T-cell (primary cell): ENCODE measurements around the gene TSPEAR. TPM values are rescaled to one million over a fixed set of nuclear protein-coding genes. Genes with fewer than 3 reads are reported as not detected.

Experiments used
- ATAC-seq, 4 experiments: fragments of 200-7000 bp in 3 of 4; fragments of 150-1000 bp in 1 of 4; cut with Tn5 transposase; replicated peaks in 1 of 4; 1 replicate in 3 of 4; 2 replicates in 1 of 4; pipeline ENCODE4 v1.10.0; 2021; ENCODE audit warnings: moderate library complexity in 3 of 4, mild to moderate bottlenecking in 2 of 4, moderate number of reproducible peaks in 1 of 4
- CTCF ChIA-PET, 2 donors: fragments of 300-600 bp; sonication (Branson Sonifier 250); formaldehyde crosslinking; loops; one replicate each; lab custom pipeline; 2022; ENCODE audit warnings: antibody characterized with exemption in 2 of 2; lab: Charles Lee
- POLR2A ChIA-PET, 2 donors: fragments of 300-600 bp; sonication (Branson Sonifier 250); formaldehyde crosslinking; loops; one replicate each; lab custom pipeline; 2022; ENCODE audit warnings: antibody characterized with exemption in 2 of 2; lab: Charles Lee
- DNase-seq, 35 experiments: peaks; one replicate each; pipeline versions ENCODE4 v3.0.0 to v3.0.0-alpha.2; 2013 to 2023
- H3K27ac ChIP-seq: one replicate; pipeline ENCODE4 v1.5.1; 2013; ENCODE audit warnings: low read length
- H3K27me3 ChIP-seq, 2 experiments: replicated peaks in 1 of 2; 1 replicate in 1 of 2; 2 replicates in 1 of 2; pipeline versions ENCODE4 v1.6.1 to v1.7.0; 2013; ENCODE audit warnings: low read length in 1 of 2, mixed read lengths in 1 of 2; ENCODE audit not compliant: control insufficient read depth in 2 of 2, insufficient read depth in 2 of 2; ENCODE audit errors: extremely low read depth in 1 of 2
- H3K36me3 ChIP-seq, 2 donors: 1 replicate in 1 of 2; 2 replicates in 1 of 2; pipeline versions ENCODE4 v1.6.1 to v1.7.0; 2013; ENCODE audit warnings: low read length in 1 of 2; ENCODE audit not compliant: control insufficient read depth in 2 of 2, insufficient read depth in 1 of 2; ENCODE audit errors: extremely low read depth in 1 of 2
- H3K4me1 ChIP-seq, 2 experiments: 1 replicate in 1 of 2; 2 replicates in 1 of 2; pipeline versions ENCODE4 v1.6.1 to v1.7.0; 2013; ENCODE audit warnings: low read length in 2 of 2, mixed read lengths in 1 of 2; ENCODE audit not compliant: insufficient read depth in 2 of 2, control insufficient read depth in 1 of 2; ENCODE audit errors: extremely low read depth in 1 of 2
- H3K4me3 ChIP-seq, 2 donors: 1 replicate in 1 of 2; 2 replicates in 1 of 2; pipeline versions ENCODE4 v1.5.1 to v1.7.0; 2013; ENCODE audit warnings: mild to moderate bottlenecking in 2 of 2, low read length in 1 of 2, moderate library complexity in 1 of 2; ENCODE audit not compliant: control insufficient read depth in 1 of 2; ENCODE audit errors: extremely low read depth in 1 of 2
- H3K9me3 ChIP-seq: 2 replicates; pipeline ENCODE4 v1.7.0; 2013
- H3K27ac Mint-ChIP-seq, 2 donors: one replicate each; pipeline ENCODE4 v1.8.0; 2020 to 2021; ENCODE audit warnings: mild to moderate bottlenecking in 2 of 2, mixed read lengths in 2 of 2
- H3K27me3 Mint-ChIP-seq, 2 donors: one replicate each; pipeline ENCODE4 v1.8.0; 2021 to 2022; ENCODE audit warnings: mixed read lengths in 2 of 2
- H3K36me3 Mint-ChIP-seq: one replicate; pipeline ENCODE4 v1.8.0; 2021; ENCODE audit warnings: mixed read lengths
- H3K4me1 Mint-ChIP-seq, 3 donors: one replicate each; pipeline ENCODE4 v1.8.0; 2020 to 2022; ENCODE audit warnings: mixed read lengths in 3 of 3, mild to moderate bottlenecking in 1 of 3
- H3K4me3 Mint-ChIP-seq, 3 donors: one replicate each; pipeline ENCODE4 v1.8.0; 2020 to 2022; ENCODE audit warnings: mild to moderate bottlenecking in 3 of 3, mixed read lengths in 3 of 3, moderate library complexity in 3 of 3
- H3K9me3 Mint-ChIP-seq, 3 donors: one replicate each; pipeline ENCODE4 v1.8.0; 2020 to 2022; ENCODE audit warnings: mixed read lengths in 3 of 3
- WGBS: methylation state at CpG from one replicate; pipeline ENCODE4 v1.1.5; 2013; ENCODE audit warnings: missing lambda C conversion rate; ENCODE audit not compliant: insufficient coverage; 5-methylcytosine and 5-hydroxymethylcytosine counted together
- total RNA-seq, 35 experiments: library from RNA in 6 of 35; stranded (reverse) in 6 of 35; fragments of 120-200 nt in 1 of 35; gene quantifications; one replicate each; pipeline versions ENCODE4 v1.2.1 to v1.2.4 and lab custom pipeline; 2013 to 2026

TSPEAR gene
- total RNA-seq, 5 donors from 2014 or later (not counting 1 experiment from before 2014, with no cell fraction given) = not detected

DNA sequence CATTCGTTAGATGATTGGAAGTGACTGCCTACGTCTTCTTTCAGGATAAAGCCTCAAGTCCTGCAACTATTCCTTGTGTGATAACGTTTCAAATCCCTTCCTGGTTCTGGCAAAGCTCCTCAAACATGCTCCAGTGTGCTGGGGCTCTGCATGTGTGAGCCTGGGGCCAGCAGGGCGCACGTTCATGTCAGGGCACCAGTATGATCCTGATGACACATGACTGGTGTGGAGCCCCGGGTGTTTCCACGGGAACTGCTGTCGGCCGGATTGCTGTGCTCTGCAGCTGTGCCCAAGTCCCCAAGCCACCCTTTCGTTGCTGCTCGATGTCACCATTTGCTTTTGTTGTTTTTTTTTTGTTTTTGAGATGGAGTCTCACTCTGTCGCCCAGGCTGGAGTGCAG, 192.7 kb downstream of the TSPEAR start:
- H3K4me3 Mint-ChIP-seq = no peak overlapping the region
- H3K9me3 Mint-ChIP-seq = no peaks in the 10 kb centered on the region
- no peaks in the 10 kb centered on the region for H3K4me1 ChIP-seq
- H3K27ac ChIP-seq = no peak overlapping the region
- H3K27me3 ChIP-seq = peaks cover 0 to 20% of the 10 kb centered on the region in 2 experiments
- H3K27ac Mint-ChIP-seq = no peak overlapping the region
- H3K27me3 Mint-ChIP-seq = no peaks in the 10 kb centered on the region
- H3K36me3 Mint-ChIP-seq = no peaks in the 10 kb centered on the region
- ATAC-seq = no peak
- ChIA-PET POLR2A (interaction anchor here in 1 of 2 donors (0.7 kb wide), 1 partner anchor 121 kb away, joined by 3 read pairs; no protein-coding TSS in a partner anchor), CTCF (interaction anchor here in 1 of 2 donors (1.3 kb wide), 1 partner anchor 224 kb away, joined by 5 read pairs; no protein-coding TSS in a partner anchor)
- DNase-seq = no peak
- H3K36me3 ChIP-seq = no peaks in the 10 kb centered on the region
- no peaks in the 10 kb centered on the region for H3K9me3 ChIP-seq
- no peaks in the 10 kb centered on the region for H3K4me1 Mint-ChIP-seq
- H3K4me3 ChIP-seq = no peak overlapping the region
- 89% methylated on average over 9 of the region's 12 CpGs for WGBS

DNA sequence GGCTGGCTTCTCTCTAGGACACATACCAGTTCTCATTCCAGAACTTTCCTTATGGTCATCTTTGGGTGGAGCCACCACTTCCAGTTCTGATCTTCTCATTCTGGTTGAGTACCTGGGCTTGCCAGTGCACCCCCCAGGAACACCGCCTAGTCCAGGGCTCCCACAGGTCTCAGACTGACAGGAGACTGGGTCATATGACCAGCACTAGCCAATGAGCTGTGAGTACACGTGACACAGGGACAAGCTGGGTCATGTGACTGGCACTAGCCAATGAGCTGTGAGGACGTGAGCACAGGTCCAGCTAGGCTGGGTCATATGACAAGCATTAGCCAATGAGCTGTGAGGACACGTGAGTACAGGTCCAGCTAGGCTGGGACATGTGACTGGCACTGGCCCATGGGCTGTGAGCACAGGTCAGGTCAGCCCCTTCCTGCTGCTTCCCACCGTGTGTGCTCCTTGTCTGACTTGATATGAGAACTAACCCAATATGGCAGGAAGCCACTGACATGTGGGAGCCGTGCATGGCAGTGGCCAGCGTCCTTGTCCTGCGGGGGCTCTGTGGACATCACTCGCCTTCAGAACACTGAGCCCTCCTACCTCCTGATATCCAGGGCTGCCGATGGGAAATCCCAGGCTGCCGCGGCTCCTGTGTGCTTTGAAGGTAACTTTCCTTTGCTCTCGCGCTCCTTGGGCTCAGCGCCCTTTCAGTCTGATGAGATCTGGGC, 194.0 kb downstream of the TSPEAR start:
- H3K4me3 Mint-ChIP-seq = no peak overlapping the region
- H3K27me3 Mint-ChIP-seq = no peaks in the 10 kb centered on the region
- Histone ChIP-seq H3K27me3 (peaks cover 0 to 20% of the 10 kb centered on the region in 2 experiments), H3K9me3 (no peaks in the 10 kb centered on the region), H3K27ac (no peak overlapping the region), H3K4me1 (no peaks in the 10 kb centered on the region), H3K4me3 (no peak overlapping the region), H3K36me3 (no peaks in the 10 kb centered on the region)
- POLR2A ChIA-PET = no interaction called here
- ATAC-seq = no peak
- 73% methylated on average over 9 of the region's 15 CpGs for WGBS
- no peak overlapping the region for H3K27ac Mint-ChIP-seq
- DNase-seq = no peak
- H3K4me1 Mint-ChIP-seq = no peaks in the 10 kb centered on the region
- H3K9me3 Mint-ChIP-seq = no peaks in the 10 kb centered on the region
- CTCF ChIA-PET = interaction anchor here in 1 of 2 donors (1.3 kb wide), 1 partner anchor 225 kb away, joined by 5 read pairs; no protein-coding TSS in a partner anchor
- H3K36me3 Mint-ChIP-seq = no peaks in the 10 kb centered on the region

DNA sequence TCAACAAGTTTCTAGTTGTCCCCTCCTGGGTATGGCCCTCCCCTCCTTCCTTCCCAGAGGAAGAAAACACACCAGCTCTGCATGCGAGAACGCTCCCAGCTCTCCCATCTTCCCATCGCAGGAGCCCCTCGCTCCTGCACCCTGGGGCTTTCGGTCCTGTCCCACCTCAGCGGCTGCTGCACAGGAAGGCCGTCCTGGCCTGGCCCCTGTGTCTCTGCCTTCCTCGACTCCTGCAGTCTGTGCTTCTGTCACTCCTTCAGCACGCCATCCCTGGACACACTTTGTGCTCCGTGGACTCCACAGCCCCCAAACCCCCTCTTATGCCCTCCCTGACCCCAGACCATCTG, 194.6 kb downstream of the TSPEAR start:
- H3K4me1 Mint-ChIP-seq = no peaks in the 10 kb centered on the region
- H3K9me3 Mint-ChIP-seq = no peaks in the 10 kb centered on the region
- ChIA-PET POLR2A (no interaction called here), CTCF (no interaction called here)
- no peak overlapping the region for H3K27ac Mint-ChIP-seq
- H3K4me3 ChIP-seq = no peak overlapping the region
- no peaks in the 10 kb centered on the region for H3K4me1 ChIP-seq
- no peaks in the 10 kb centered on the region for H3K27me3 Mint-ChIP-seq
- H3K27me3 ChIP-seq = peaks cover 0 to 20% of the 10 kb centered on the region in 2 experiments
- H3K4me3 Mint-ChIP-seq = no peak overlapping the region
- H3K36me3 ChIP-seq = no peaks in the 10 kb centered on the region
- DNase-seq (no peak), ATAC-seq (no peak)
- WGBS = 83% methylated on average over 7 of the region's 10 CpGs
- H3K9me3 ChIP-seq = no peaks in the 10 kb centered on the region
- no peaks in the 10 kb centered on the region for H3K36me3 Mint-ChIP-seq
- H3K27ac ChIP-seq = no peak overlapping the region

DNA sequence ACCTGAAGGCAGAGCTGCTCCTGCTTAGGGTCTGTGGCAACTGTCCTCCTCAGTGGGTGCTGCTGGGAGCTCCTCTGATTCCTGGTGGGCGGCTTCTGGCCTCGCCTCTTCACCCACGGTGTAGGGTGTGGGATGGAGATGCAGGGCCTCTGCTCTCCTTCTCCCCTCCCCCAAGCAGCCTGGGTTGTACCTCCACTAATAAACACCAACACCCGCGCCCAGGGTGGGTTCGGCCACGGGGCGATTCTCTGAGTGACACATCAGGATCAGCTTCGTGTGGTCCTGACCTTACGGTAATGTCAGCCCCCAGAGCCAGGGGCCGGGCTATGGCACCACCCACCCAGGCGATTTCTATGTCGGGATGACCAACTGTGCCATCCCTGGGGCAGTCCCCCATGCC, 195.0 kb downstream of the TSPEAR start:
- no peak overlapping the region for H3K27ac Mint-ChIP-seq

DNA sequence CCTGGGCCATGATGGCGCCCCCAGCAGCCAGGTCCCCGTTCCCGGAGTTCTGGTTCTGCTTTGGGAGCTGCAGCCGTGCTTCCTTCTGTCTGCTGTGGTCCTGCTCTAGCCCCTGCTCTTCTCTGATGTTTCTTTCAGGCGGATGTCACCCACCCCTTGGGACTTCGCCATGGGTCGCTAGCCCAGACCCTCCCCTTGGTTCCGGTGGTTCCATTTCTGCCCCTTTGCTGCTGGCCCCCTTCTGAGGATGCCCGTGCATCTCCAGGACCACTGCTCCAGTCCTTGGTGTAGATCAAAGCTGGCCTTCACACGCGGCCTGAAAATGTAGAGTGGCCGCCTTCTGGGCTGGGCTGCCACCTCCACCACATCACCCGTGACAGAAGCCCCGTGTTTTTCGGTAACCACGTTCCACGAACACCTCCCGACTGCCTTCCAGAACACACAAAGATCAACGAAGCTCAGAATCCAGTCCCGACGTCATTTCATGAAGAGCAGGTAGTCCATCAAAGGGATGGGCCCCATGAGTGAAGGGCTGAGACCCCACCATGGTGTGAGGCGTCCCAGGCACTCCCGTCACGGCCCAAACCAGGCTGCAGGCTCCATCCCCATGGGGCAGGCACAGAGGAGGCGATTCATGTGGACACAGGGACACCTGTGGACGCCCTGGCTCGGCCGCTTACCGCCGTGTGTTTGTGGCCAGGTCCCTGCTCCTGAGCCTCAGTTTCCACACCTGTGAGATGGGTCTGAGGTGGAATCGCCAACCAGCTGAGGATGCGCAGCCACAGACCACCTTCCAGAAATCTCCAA, 195.8 kb downstream of the TSPEAR start:
- Histone ChIP-seq H3K27me3 (peaks cover 0 to 10% of the 10 kb centered on the region in 2 experiments), H3K4me1 (peaks cover 0 to 6% of the 10 kb centered on the region in 2 experiments), H3K4me3 (no peak overlapping the region), H3K27ac (no peak overlapping the region), H3K36me3 (no peaks in the 10 kb centered on the region), H3K9me3 (no peaks in the 10 kb centered on the region)
- CTCF ChIA-PET = no interaction called here
- Mint-ChIP-seq H3K36me3 (no peaks in the 10 kb centered on the region), H3K27ac (no peak overlapping the region), H3K27me3 (no peaks in the 10 kb centered on the region), H3K4me3 (no peak overlapping the region), H3K4me1 (peaks cover 0 to 4% (median 4%) of the 10 kb centered on the region in 3 donors), H3K9me3 (no peaks in the 10 kb centered on the region)
- no peak for DNase-seq
- POLR2A ChIA-PET = no interaction called here
- ATAC-seq = no peak
- WGBS = 83% methylated on average over 25 of the region's 32 CpGs

More for the DNA sequence above, 195.0 kb downstream of the TSPEAR start:
- ATAC-seq (no peak), DNase-seq (no peak)
- Histone ChIP-seq H3K4me1 (no peaks in the 10 kb centered on the region), H3K36me3 (no peaks in the 10 kb centered on the region), H3K27ac (no peak overlapping the region), H3K27me3 (peaks cover 0 to 17% of the 10 kb centered on the region in 2 experiments), H3K9me3 (no peaks in the 10 kb centered on the region), H3K4me3 (no peak overlapping the region)
- Mint-ChIP-seq H3K4me3 (no peak overlapping the region), H3K4me1 (peaks cover 0 to 1% (median 0%) of the 10 kb centered on the region in 3 donors), H3K9me3 (no peaks in the 10 kb centered on the region), H3K36me3 (no peaks in the 10 kb centered on the region), H3K27me3 (no peaks in the 10 kb centered on the region)
- POLR2A ChIA-PET = no interaction called here
- 87% methylated on average over 10 of the region's 13 CpGs for WGBS
- CTCF ChIA-PET = no interaction called here

DNA sequence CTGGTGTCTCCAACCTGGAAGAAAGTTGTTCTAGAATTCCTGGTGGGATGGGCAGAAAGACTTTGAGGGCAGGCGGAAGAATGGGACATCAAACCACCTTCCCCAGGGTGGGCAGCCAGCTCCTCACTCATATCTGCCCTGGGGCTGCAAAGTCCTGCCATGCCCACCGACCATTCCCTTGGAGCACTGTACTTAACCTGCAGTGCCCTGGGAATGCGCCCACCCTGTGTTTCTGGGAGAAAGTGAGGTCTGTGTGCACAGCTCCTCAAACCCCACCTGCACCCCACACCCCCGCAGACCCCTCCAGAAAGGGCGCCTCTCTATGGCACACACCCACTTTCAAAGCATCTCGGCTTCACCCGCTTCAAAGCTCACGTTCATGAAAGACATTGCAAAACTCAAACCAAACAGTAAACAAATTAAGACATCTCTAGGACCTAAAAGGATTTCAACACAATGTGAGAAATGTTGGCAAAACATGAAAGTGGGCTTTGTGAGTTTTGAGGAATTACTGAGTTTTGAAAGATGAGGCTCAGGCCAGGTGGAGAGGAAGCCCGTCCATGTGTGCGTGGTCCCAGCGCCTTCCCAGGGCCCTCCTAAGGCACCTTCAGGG, 196.5 kb downstream of the TSPEAR start:
- Histone ChIP-seq H3K9me3 (no peaks in the 10 kb centered on the region), H3K27ac (no peak overlapping the region), H3K4me3 (no peak overlapping the region), H3K27me3 (peaks cover 0 to 11% of the 10 kb centered on the region in 2 experiments), H3K4me1 (peaks cover 0 to 13% of the 10 kb centered on the region in 2 experiments), H3K36me3 (no peaks in the 10 kb centered on the region)
- POLR2A ChIA-PET = no interaction called here
- H3K36me3 Mint-ChIP-seq = no peaks in the 10 kb centered on the region
- H3K4me3 Mint-ChIP-seq = no peak overlapping the region
- DNase-seq (no peak), ATAC-seq (no peak)
- H3K27me3 Mint-ChIP-seq = no peaks in the 10 kb centered on the region
- WGBS = 77% methylated on average over 9 of the region's 11 CpGs
- CTCF ChIA-PET = interaction anchor here in 1 of 2 donors (0.6 kb wide), 1 partner anchor 1756 kb away, joined by 4 read pairs; no protein-coding TSS in a partner anchor
- peaks cover 0 to 6% (median 4%) of the 10 kb centered on the region in 3 donors for H3K4me1 Mint-ChIP-seq
- no peak overlapping the region for H3K27ac Mint-ChIP-seq
- H3K9me3 Mint-ChIP-seq = no peaks in the 10 kb centered on the region
